ENCODE measurements around the gene KIF9. TPM values are rescaled to one million over a fixed set of nuclear protein-coding genes. Genes with fewer than 3 reads are reported as not detected.

The KIF9 gene
- total RNA-seq, 1 experiment from 2014 or later = 8.9 TPM

GRCh38 chr3:47202542-47202941 is 80.1 kb downstream of the KIF9 start:
- in situ Hi-C loops (cut with HindIII; ENCODE audit: low pct_unique_long_range_greater_than_20kb, low sequenced_read_pairs) (no loop called here), intact Hi-C loops (cut with micrococcal nuclease; ENCODE audit: unreplicated experiment) (no loop called here)
- H3K9me3 ChIP-seq (ENCODE audit: control insufficient read depth, insufficient read depth, low read depth, low read length) = no peaks in the 10 kb centered on the region
- TF ChIP-seq POLR2AphosphoS5 (IDR thresholded peaks at IDR 0.05; ENCODE audit: low read depth, low read length) (no peak), REST (IDR thresholded peaks at IDR 0.05; ENCODE audit: insufficient read depth in 1 of 2, low read depth in 2 of 2, low read length in 1 of 2) (no peak), SIN3A (IDR thresholded peaks at IDR 0.05; ENCODE audit: borderline replicate concordance, insufficient read depth, low read depth, low read length) (no peak), TCF7L2 (IDR thresholded peaks at IDR 0.05; ENCODE audit: low read depth, low read length) (no peak), CTCF (IDR thresholded peaks at IDR 0.05) (no peak)
- no peak overlapping the region for H3K4me3 ChIP-seq (ENCODE audit: low read depth in 2 of 2, low read length in 2 of 2)
- ChIA-PET POLR2A (interaction anchor here (0.7 kb wide), 1 partner anchor 95 kb away, joined by 15 read pairs; no protein-coding TSS in a partner anchor), CTCF (interaction anchor here (0.5 kb wide), 1 partner anchor 203 kb away, joined by 3 read pairs; no protein-coding TSS in a partner anchor)
- no peaks in the 10 kb centered on the region for H3K4me1 ChIP-seq (ENCODE audit: control insufficient read depth, insufficient read depth, low read length)
- ATAC-seq (no peak), DNase-seq (ENCODE audit: low read depth, low spot score) (no peak)
- H3K27me3 ChIP-seq (ENCODE audit: control insufficient read depth, insufficient read depth, low read length) = no peaks in the 10 kb centered on the region
- no peak overlapping the region for H3K27ac ChIP-seq (ENCODE audit: low read length)
- BruUV-seq (replicated peaks) = no TSS peak
- H3K36me3 ChIP-seq (ENCODE audit: control insufficient read depth, insufficient read depth, low read length) = no peaks in the 10 kb centered on the region

GRCh38 chr3:47197287-47197686 is 85.3 kb downstream of the KIF9 start:
- TF ChIP-seq REST (IDR thresholded peaks at IDR 0.05; ENCODE audit: insufficient read depth in 1 of 2, low read depth in 2 of 2, low read length in 1 of 2) = no peak
- no peak for TF ChIP-seq TCF7L2 (IDR thresholded peaks at IDR 0.05; ENCODE audit: low read depth, low read length)
- TF ChIP-seq POLR2AphosphoS5 (IDR thresholded peaks at IDR 0.05; ENCODE audit: low read depth, low read length) = no peak
- no peak for TF ChIP-seq SIN3A (IDR thresholded peaks at IDR 0.05; ENCODE audit: borderline replicate concordance, insufficient read depth, low read depth, low read length)
- no peak for TF ChIP-seq CTCF (IDR thresholded peaks at IDR 0.05)
- intact Hi-C loops (cut with micrococcal nuclease; ENCODE audit: unreplicated experiment) (no loop called here), in situ Hi-C loops (cut with HindIII; ENCODE audit: low pct_unique_long_range_greater_than_20kb, low sequenced_read_pairs) (no loop called here)
- H3K4me1 ChIP-seq (ENCODE audit: control insufficient read depth, insufficient read depth, low read length) = no peaks in the 10 kb centered on the region
- no peaks in the 10 kb centered on the region for H3K36me3 ChIP-seq (ENCODE audit: control insufficient read depth, insufficient read depth, low read length)
- ATAC-seq (no peak), DNase-seq (ENCODE audit: low read depth, low spot score) (no peak)
- no peak overlapping the region for H3K4me3 ChIP-seq (ENCODE audit: low read depth in 2 of 2, low read length in 2 of 2)
- no peaks in the 10 kb centered on the region for H3K27me3 ChIP-seq (ENCODE audit: control insufficient read depth, insufficient read depth, low read length)
- BruUV-seq (replicated peaks) = no TSS peak
- CTCF ChIA-PET = no interaction called here
- no peaks in the 10 kb centered on the region for H3K9me3 ChIP-seq (ENCODE audit: control insufficient read depth, insufficient read depth, low read depth, low read length)
- POLR2A ChIA-PET = no interaction called here
- H3K27ac ChIP-seq (ENCODE audit: low read length) = no peak overlapping the region
